GM12873 (cell line): ENCODE data around the gene OR7G1.

ENCODE experiments used
- CTCF ChIP-seq: IDR thresholded peaks from 2 replicates; pipeline ENCODE4 v1.5.1; 2012; ENCODE audit warnings: low read depth, mild to moderate bottlenecking, moderate library complexity, low read length, control low read depth; ENCODE audit not compliant: insufficient read depth; ENCODE audit errors: missing control alignments

Gene OR7G1

GRCh38 chr19:9132422-9132821, 16.9 kb upstream of the OR7G1 start:
- TF ChIP-seq CTCF, result no peak

- no peak for TF ChIP-seq CTCF
Observed at GRCh38 chr19:9130965-9131364, 15.4 kb upstream of the OR7G1 start.

- no peak for TF ChIP-seq CTCF
Observed at GRCh38 chr19:9128171-9128570, 12.6 kb upstream of the OR7G1 start.

- TF ChIP-seq CTCF, result no peak
Observed at GRCh38 chr19:9126900-9127405, 11.4 kb upstream of the OR7G1 start, which contains the start of gene OR7G3. Gene OR7G3 (minus strand): TSS chr19:9126950. CDS start chr19:9126950, 0 bp downstream.

GRCh38 chr19:9116547-9116946, 984 bp upstream of the OR7G1 start:
- no peak for TF ChIP-seq CTCF

- no peak for TF ChIP-seq CTCF
Observed at GRCh38 chr19:9109959-9110358, 5.6 kb downstream of the OR7G1 start.

GRCh38 chr19:9107375-9107774, 8.2 kb downstream of the OR7G1 start, which contains the start of gene OR7G2:
Gene OR7G2 (minus strand): TSS chr19:9107475. CDS start chr19:9103243, 4,232 bp downstream.
- TF ChIP-seq CTCF, result no peak
